Measurements from ENCODE around the gene KRTAP10-7. TPM values are rescaled to one million over a fixed set of nuclear protein-coding genes. Genes with fewer than 3 reads are reported as not detected.
"Not testable (repeated sequence)": the region's sequence is repeated elsewhere in the genome, so short reads cannot be mapped to it uniquely, and the experiment has no call there.

The KRTAP10-7 gene
- polyA plus RNA-seq, 2 donors, result not detected

DNA sequence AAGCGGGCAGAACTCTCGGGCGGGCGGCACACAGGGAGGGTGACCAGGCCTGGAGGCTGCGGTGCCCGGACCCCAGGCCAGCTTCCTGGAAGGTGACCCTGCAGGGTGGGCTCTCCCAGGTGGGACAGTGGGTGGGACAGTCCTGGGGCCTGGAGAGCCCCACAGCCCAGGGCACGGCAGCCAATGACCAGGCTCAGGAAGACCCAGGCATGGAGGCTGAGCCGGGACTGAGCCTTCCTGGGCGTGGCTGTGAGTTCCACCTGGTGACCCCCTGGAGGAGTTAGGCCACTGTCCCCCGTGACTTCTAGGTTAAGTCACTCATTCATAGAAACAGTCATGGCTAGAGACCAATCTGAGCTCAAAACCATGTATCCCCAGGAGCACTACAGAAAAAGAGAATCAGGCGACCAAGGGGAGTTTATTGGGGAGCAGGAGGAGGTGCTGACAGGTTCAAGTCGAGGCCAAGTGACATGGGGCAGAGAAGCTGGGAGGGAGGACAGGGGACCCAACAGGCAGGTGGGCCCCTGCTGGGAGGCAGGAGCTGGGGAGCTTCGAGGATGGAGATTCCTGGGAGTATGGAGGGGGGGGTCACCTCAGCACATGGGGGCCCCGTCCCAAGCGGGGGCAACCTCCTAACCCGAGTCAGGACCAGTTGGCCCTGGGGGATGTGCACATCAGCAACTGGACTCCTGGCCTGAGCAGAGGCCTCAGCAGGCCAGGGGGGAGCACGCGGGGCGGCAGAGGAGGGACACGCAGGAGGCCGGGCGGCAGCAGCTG lies 21.2 kb upstream of the KRTAP10-7 start:
- no peaks in the 10 kb centered on the region for H3K27me3 ChIP-seq (ENCODE audit: control insufficient read depth in 1 of 2, insufficient read depth in 2 of 2, low read length in 2 of 2)

DNA sequence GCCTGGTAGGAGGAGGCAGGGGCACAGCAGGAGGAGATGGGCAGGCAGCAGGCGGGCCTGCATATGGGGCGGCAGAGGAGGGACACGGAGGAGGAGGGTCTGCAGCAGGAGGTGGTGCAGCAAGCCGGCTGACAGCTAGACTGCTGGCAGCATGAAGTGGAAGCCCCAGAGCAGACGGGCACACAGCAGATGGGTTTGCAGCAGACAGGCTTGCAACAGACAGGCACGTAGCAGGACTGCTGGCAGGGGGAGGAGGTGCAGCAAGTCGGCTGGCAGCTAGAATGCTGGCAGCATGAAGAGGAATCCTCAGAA lies 20.6 kb upstream of the KRTAP10-7 start:
- Histone ChIP-seq H3K9me3 (ENCODE audit: control insufficient read depth in 2 of 2, insufficient read depth in 1 of 2, low read depth in 1 of 2, low read length in 1 of 2) (peaks cover 9 to 25% of the 10 kb centered on the region in 2 donors), H3K36me3 (ENCODE audit: control insufficient read depth in 2 of 2, insufficient read depth in 2 of 2, low read length in 1 of 2) (no peaks in the 10 kb centered on the region), H3K27ac (ENCODE audit: low read depth in 2 of 2, low read length in 1 of 2) (no peak overlapping the region), H3K4me3 (ENCODE audit: low read depth in 1 of 2, low read length in 2 of 2) (no peak overlapping the region), H3K27me3 (ENCODE audit: control insufficient read depth in 1 of 2, insufficient read depth in 2 of 2, low read length in 2 of 2) (no peaks in the 10 kb centered on the region), H3K4me1 (ENCODE audit: control insufficient read depth in 2 of 2, insufficient read depth in 2 of 2, low read length in 1 of 2) (no peaks in the 10 kb centered on the region)
- WGBS, 2 donors, result 59 to 66% methylated on average over 7 of the region's 7 CpGs

More for the DNA sequence above, 21.2 kb upstream of the KRTAP10-7 start:
- Histone ChIP-seq H3K4me1 (ENCODE audit: control insufficient read depth in 2 of 2, insufficient read depth in 2 of 2, low read length in 1 of 2) (no peaks in the 10 kb centered on the region), H3K27ac (ENCODE audit: low read depth in 2 of 2, low read length in 1 of 2) (no peak overlapping the region), H3K36me3 (ENCODE audit: control insufficient read depth in 2 of 2, insufficient read depth in 2 of 2, low read length in 1 of 2) (no peaks in the 10 kb centered on the region), H3K4me3 (ENCODE audit: low read depth in 1 of 2, low read length in 2 of 2) (no peak overlapping the region), H3K9me3 (ENCODE audit: control insufficient read depth in 2 of 2, insufficient read depth in 1 of 2, low read depth in 1 of 2, low read length in 1 of 2) (peaks cover 9 to 25% of the 10 kb centered on the region in 2 donors)
- WGBS, 2 donors, result 68 to 79% methylated on average over 17 to 22 of the region's 22 CpGs

- peaks cover 9 to 25% of the 10 kb centered on the region in 2 donors for H3K9me3 ChIP-seq (ENCODE audit: control insufficient read depth in 2 of 2, insufficient read depth in 1 of 2, low read depth in 1 of 2, low read length in 1 of 2)
- H3K27ac ChIP-seq (ENCODE audit: low read depth in 2 of 2, low read length in 1 of 2); H3K4me3 ChIP-seq (ENCODE audit: low read depth in 1 of 2, low read length in 2 of 2); H3K36me3 ChIP-seq (ENCODE audit: control insufficient read depth in 2 of 2, insufficient read depth in 2 of 2, low read length in 1 of 2); H3K4me1 ChIP-seq (ENCODE audit: control insufficient read depth in 2 of 2, insufficient read depth in 2 of 2, low read length in 1 of 2); H3K27me3 ChIP-seq (ENCODE audit: control insufficient read depth in 1 of 2, insufficient read depth in 2 of 2, low read length in 2 of 2): not testable (repeated sequence)
- 33 to 51% methylated on average over 18 to 19 of the region's 19 CpGs for WGBS, 2 donors
Measured at GRCh38 chr21:44580231-44580821, 20.1 kb upstream of the KRTAP10-7 start, which contains the start of gene KRTAP10-5. Gene KRTAP10-5 (minus strand): TSS chr21:44580604. CDS start chr21:44580578, 26 bp downstream.

- Histone ChIP-seq H3K4me1 (ENCODE audit: control insufficient read depth in 2 of 2, insufficient read depth in 2 of 2, low read length in 1 of 2) (no peaks in the 10 kb centered on the region), H3K27ac (ENCODE audit: low read depth in 2 of 2, low read length in 1 of 2) (no peak overlapping the region), H3K4me3 (ENCODE audit: low read depth in 1 of 2, low read length in 2 of 2) (no peak overlapping the region), H3K27me3 (ENCODE audit: control insufficient read depth in 1 of 2, insufficient read depth in 2 of 2, low read length in 2 of 2) (peaks cover 0 to 6% of the 10 kb centered on the region in 2 donors), H3K9me3 (ENCODE audit: control insufficient read depth in 2 of 2, insufficient read depth in 1 of 2, low read depth in 1 of 2, low read length in 1 of 2) (peaks cover 9 to 24% of the 10 kb centered on the region in 2 donors), H3K36me3 (ENCODE audit: control insufficient read depth in 2 of 2, insufficient read depth in 2 of 2, low read length in 1 of 2) (no peaks in the 10 kb centered on the region)
- 83 to 92% methylated on average over 3 of the region's 3 CpGs for WGBS, 2 donors
Measured at GRCh38 chr21:44581158-44581557, 19.2 kb upstream of the KRTAP10-7 start.

- Histone ChIP-seq H3K27me3 (ENCODE audit: control insufficient read depth in 1 of 2, insufficient read depth in 2 of 2, low read length in 2 of 2) (peaks cover 0 to 6% of the 10 kb centered on the region in 2 donors), H3K36me3 (ENCODE audit: control insufficient read depth in 2 of 2, insufficient read depth in 2 of 2, low read length in 1 of 2) (no peaks in the 10 kb centered on the region), H3K9me3 (ENCODE audit: control insufficient read depth in 2 of 2, insufficient read depth in 1 of 2, low read depth in 1 of 2, low read length in 1 of 2) (peaks cover 9 to 24% of the 10 kb centered on the region in 2 donors), H3K4me1 (ENCODE audit: control insufficient read depth in 2 of 2, insufficient read depth in 2 of 2, low read length in 1 of 2) (no peaks in the 10 kb centered on the region), H3K27ac (ENCODE audit: low read depth in 2 of 2, low read length in 1 of 2) (no peak overlapping the region), H3K4me3 (ENCODE audit: low read depth in 1 of 2, low read length in 2 of 2) (no peak overlapping the region)
- 75% methylated on average over 15 of the region's 15 CpGs for WGBS, 2 donors
Measured at GRCh38 chr21:44582055-44582454, 18.3 kb upstream of the KRTAP10-7 start.

DNA sequence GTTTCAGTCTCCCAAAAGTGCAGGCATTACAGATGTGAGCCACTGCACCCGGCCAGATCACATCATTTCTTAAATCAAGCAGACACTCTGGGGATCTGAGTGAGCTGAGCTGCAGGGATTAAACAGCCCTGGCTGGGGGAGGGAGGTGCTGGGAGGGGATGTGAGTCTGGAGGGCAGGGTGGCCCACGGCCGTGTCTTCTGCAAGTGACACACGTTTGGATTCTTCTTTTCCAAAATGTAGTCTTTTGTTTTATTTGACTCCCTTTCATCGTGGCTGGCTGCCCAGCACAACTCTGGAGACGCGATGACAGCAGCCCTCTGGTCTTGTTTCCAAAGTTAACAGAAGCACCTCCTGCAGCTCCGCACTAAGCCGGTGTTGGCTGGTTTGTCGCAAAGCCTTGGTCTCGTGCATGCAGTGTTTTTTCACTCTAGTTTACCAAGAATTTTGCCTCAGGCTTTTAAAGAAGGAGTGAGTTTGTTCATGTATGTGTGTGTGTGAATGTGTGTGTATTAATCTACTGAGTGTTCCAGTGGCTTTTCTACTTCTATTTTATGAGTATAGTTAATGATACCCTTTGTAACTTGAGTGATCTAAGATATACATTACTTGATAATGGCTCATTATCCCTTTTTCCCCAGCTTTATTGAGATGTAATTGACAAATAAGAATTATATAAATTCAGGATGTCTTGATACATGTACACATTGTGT lies 17.2 kb upstream of the KRTAP10-7 start:
- Histone ChIP-seq H3K27ac (ENCODE audit: low read depth in 2 of 2, low read length in 1 of 2) (no peak overlapping the region), H3K36me3 (ENCODE audit: control insufficient read depth in 2 of 2, insufficient read depth in 2 of 2, low read length in 1 of 2) (no peaks in the 10 kb centered on the region), H3K9me3 (ENCODE audit: control insufficient read depth in 2 of 2, insufficient read depth in 1 of 2, low read depth in 1 of 2, low read length in 1 of 2) (peaks cover 6 to 20% of the 10 kb centered on the region in 2 donors), H3K4me1 (ENCODE audit: control insufficient read depth in 2 of 2, insufficient read depth in 2 of 2, low read length in 1 of 2) (no peaks in the 10 kb centered on the region), H3K27me3 (ENCODE audit: control insufficient read depth in 1 of 2, insufficient read depth in 2 of 2, low read length in 2 of 2) (peaks cover 0 to 6% of the 10 kb centered on the region in 2 donors), H3K4me3 (ENCODE audit: low read depth in 1 of 2, low read length in 2 of 2) (no peak overlapping the region)
- WGBS, 2 donors, result 19 to 28% methylated on average over 11 of the region's 11 CpGs

DNA sequence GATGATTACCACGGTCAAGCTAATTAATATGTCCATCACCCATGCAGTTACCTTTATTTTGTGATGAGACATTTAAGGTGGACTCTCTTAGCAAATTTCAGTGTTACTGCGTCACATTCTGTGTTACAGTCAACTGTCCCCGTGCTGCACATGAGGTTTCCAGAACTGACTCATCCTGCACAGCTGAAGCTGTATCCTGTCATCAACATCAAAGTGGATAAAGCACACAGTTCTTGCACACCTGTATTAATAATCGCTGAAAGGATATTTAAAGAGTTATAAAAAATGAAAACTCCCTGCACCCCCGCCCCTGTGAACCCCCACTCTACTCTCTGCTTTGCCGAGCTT lies 16.6 kb upstream of the KRTAP10-7 start:
- Histone ChIP-seq H3K27me3 (ENCODE audit: control insufficient read depth in 1 of 2, insufficient read depth in 2 of 2, low read length in 2 of 2) (peaks cover 0 to 6% of the 10 kb centered on the region in 2 donors), H3K36me3 (ENCODE audit: control insufficient read depth in 2 of 2, insufficient read depth in 2 of 2, low read length in 1 of 2) (no peaks in the 10 kb centered on the region), H3K9me3 (ENCODE audit: control insufficient read depth in 2 of 2, insufficient read depth in 1 of 2, low read depth in 1 of 2, low read length in 1 of 2) (peaks cover 6 to 20% of the 10 kb centered on the region in 2 donors), H3K27ac (ENCODE audit: low read depth in 2 of 2, low read length in 1 of 2) (no peak overlapping the region), H3K4me1 (ENCODE audit: control insufficient read depth in 2 of 2, insufficient read depth in 2 of 2, low read length in 1 of 2) (no peaks in the 10 kb centered on the region), H3K4me3 (ENCODE audit: low read depth in 1 of 2, low read length in 2 of 2) (no peak overlapping the region)
- WGBS, 2 donors, result 53 to 55% methylated on average over 6 of the region's 6 CpGs

DNA sequence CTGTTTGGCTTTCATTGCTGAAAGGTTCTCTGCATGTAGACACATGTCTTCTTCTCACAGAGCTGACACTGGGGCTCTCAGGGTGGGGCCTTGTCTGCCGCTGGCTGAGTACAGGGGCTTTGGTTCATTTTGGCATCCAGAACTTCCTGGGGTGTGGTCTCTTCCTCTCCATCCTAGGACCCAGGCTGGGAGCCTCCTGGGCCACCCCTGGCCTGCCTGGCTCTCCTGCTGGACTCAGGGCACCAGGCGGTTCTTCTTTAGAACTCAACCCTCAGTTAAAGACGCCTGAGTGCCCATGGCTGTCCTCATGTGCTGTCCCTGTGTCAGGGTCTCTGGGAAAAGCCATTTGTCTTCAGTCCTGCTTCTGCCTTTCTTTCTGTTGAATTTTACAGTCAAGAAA lies 14.5 kb upstream of the KRTAP10-7 start:
- Histone ChIP-seq H3K9me3 (ENCODE audit: control insufficient read depth in 2 of 2, insufficient read depth in 1 of 2, low read depth in 1 of 2, low read length in 1 of 2) (peaks cover 0 to 12% of the 10 kb centered on the region in 2 donors), H3K36me3 (ENCODE audit: control insufficient read depth in 2 of 2, insufficient read depth in 2 of 2, low read length in 1 of 2) (no peaks in the 10 kb centered on the region), H3K4me3 (ENCODE audit: low read depth in 1 of 2, low read length in 2 of 2) (no peak overlapping the region), H3K27ac (ENCODE audit: low read depth in 2 of 2, low read length in 1 of 2) (no peak overlapping the region), H3K4me1 (ENCODE audit: control insufficient read depth in 2 of 2, insufficient read depth in 2 of 2, low read length in 1 of 2) (no peaks in the 10 kb centered on the region), H3K27me3 (ENCODE audit: control insufficient read depth in 1 of 2, insufficient read depth in 2 of 2, low read length in 2 of 2) (peaks cover 0 to 6% of the 10 kb centered on the region in 2 donors)
- 70 to 76% methylated on average over 3 of the region's 3 CpGs for WGBS, 2 donors

DNA sequence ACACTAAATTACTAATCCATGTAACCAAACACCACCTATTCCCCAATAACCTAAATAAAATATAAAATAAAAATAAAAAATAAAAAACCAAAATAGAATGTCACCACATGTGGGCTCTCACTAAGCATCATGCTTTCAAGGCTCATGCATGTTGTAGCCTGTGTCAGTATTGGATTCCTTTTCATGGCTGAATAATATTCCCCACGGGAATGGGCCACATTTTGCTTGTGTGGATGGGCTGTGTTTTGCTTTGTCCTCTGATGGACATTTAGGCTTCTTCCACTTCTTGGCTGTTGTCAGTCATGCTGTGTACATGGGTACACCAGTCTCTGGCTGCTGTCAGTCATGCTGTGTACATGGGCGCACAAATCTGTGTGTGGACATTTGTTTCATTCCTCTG lies 11.3 kb upstream of the KRTAP10-7 start:
- Histone ChIP-seq H3K36me3 (ENCODE audit: control insufficient read depth in 2 of 2, insufficient read depth in 2 of 2, low read length in 1 of 2) (no peaks in the 10 kb centered on the region), H3K27me3 (ENCODE audit: control insufficient read depth in 1 of 2, insufficient read depth in 2 of 2, low read length in 2 of 2) (peaks cover 0 to 6% of the 10 kb centered on the region in 2 donors), H3K27ac (ENCODE audit: low read depth in 2 of 2, low read length in 1 of 2) (no peak overlapping the region), H3K9me3 (ENCODE audit: control insufficient read depth in 2 of 2, insufficient read depth in 1 of 2, low read depth in 1 of 2, low read length in 1 of 2) (peaks cover 0 to 5% of the 10 kb centered on the region in 2 donors), H3K4me3 (ENCODE audit: low read depth in 1 of 2, low read length in 2 of 2) (no peak overlapping the region), H3K4me1 (ENCODE audit: control insufficient read depth in 2 of 2, insufficient read depth in 2 of 2, low read length in 1 of 2) (peaks cover 0 to 9% of the 10 kb centered on the region in 2 donors)
- whole genome bisulfite sequencing, 2 donors, result 92 to 95% methylated on average over 2 of the region's 2 CpGs
